Measurements from ENCODE around the gene MTRFR.
"Not testable (repeated sequence)": the region's sequence is repeated elsewhere in the genome, so short reads cannot be mapped to it uniquely, and the experiment has no call there.

The MTRFR gene

DNA sequence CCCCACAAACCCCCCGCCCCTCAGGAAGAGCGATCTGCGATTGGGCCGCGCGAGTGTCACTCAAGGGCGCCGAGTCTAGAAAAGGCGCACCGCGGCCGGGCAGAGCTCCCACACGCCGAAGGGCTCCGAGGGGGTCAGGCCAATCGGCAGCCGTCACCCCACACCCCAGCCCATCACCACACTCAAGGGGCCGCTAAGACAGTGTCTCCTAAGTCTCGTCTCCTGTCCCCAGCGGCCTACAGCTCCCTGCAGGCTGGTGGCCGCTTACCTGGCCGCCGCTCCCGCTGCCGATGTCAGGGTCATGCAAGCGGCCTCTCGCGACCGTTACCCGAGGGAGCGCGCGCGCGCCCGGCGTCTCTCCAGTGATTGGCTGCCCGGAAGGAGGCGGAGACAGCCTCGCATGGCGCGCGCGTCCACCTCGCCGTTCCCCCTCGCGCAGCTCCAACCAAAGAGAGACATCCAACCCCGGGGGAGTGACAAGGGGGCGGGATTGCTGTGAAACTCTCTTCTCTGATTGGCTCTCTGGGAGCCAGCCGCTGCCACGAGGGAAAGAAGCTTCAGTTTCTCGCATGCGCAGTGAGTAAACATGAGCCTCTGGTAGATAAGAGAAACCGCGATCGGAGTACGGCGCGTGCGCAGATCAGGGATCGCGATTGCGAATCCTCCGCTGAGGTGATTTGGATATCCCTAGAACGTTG lies at the start of gene MTRFR, which contains the start of gene MPHOSPH9:
MTRFR (plus strand) TSS at position 630 of the 698 bp plus-strand sequence. CDS start 20,239 bp downstream, outside the sequence.
MPHOSPH9 (minus strand) TSS at position 335 of the 698 bp plus-strand sequence. CDS start 2,777 bp downstream, outside the sequence.
- Histone ChIP-seq H3K9ac (peak within 1 kb of the TSS; percentile 85 to 91 (median 90)), H3K4me1 (peaks cover 79 to 85% (median 83%) of the 10 kb centered on the region in 10 experiments), H3K4me2 (peak within 1 kb of the TSS; percentile 95 to 100 (median 97)), H3K4me3 (peak within 1 kb of the TSS; percentile 79 to 97 (median 86)), H3K27ac (peak within 1 kb of the TSS; percentile 58 to 90 (median 88)), H3K36me3 (peaks cover 0 to 13% (median under 1%) of the 10 kb centered on the region in 11 experiments; a peak in 8 of 22 replicates), H3K27me3 (no peaks in the 10 kb centered on the region), H3K9me3 (replicated peaks in 1 of 11) (no peaks in the 10 kb centered on the region), H4K20me1 (peaks cover 3 to 26% (median 18%) of the 10 kb centered on the region in 11 experiments; a peak in 17 of 22 replicates)
- no peak for TF ChIP-seq Cebpa-rat (IDR thresholded peaks at IDR 0.05)

DNA sequence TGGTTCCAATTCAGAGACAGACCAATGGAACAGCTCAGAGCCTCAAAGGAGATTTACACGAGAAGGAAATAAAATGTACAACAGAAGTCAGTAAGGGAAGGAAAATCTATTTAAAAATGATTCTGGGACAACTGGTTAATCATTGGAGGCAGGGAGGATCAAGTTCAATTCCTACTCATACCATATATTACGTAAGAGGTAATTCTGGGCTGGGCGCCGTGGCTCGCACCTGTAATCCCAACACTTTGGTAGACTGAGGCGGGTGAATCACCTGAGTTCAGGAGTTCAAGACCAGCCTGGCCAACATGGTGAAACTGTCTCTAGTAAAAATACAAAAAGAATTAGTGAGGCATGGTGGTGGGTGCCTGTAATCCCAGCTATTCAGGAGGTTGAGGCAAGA lies 45.6 kb upstream of the MTRFR start:
- Histone ChIP-seq H3K9me3 (replicated peaks in 1 of 11) (no peaks in the 10 kb centered on the region), H3K27ac (no peak overlapping the region), H3K27me3 (no peaks in the 10 kb centered on the region), H3K4me2 (no peak overlapping the region), H4K20me1 (0 out of 22 replicates have a peak, but pooled peaks cover 0 to 6% (median 0%) of the 10 kb centered on the region in 11 experiments), H3K36me3 (peaks cover 75 to 100% (median 98%) of the 10 kb centered on the region in 11 experiments), H3K9ac (no peak overlapping the region), H3K4me1 (no peaks in the 10 kb centered on the region), H3K4me3 (no peak overlapping the region)
- 0 out of 22 replicates have a peak, but pooled peaks of 2 of the 11 experiments have one; percentile 6 to 11 for TF ChIP-seq Cebpa-rat (IDR thresholded peaks at IDR 0.05)

DNA sequence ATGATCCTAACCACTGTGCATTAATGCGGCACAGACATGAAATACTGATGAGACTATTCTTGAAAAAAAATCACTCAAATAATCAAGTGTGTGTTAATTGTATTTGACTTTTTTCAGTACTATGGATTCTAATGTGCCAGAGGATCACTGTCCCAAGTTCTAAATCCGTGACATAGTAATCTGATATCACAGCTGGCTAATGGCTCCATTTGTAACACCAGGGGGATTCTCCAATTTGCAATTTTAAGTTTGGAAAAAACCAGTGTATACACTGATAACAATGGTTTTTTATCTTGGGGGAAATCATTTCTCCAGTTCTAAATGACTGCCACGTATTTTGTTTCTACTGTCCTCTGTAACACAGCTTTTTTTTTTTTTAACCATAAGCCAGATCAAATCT lies 33.3 kb upstream of the MTRFR start:
- H3K36me3 ChIP-seq: peaks cover 51 to 100% (median 94%) of the 10 kb centered on the region in 11 experiments
- no peaks in the 10 kb centered on the region for H3K4me1 ChIP-seq
- no peak overlapping the region for H3K4me2 ChIP-seq
- no peak overlapping the region for H3K27ac ChIP-seq
- no peak overlapping the region for H3K4me3 ChIP-seq
- no peak for TF ChIP-seq Cebpa-rat (IDR thresholded peaks at IDR 0.05)
- no peaks in the 10 kb centered on the region for H3K9me3 ChIP-seq (replicated peaks in 1 of 11)
- H3K27me3 ChIP-seq: no peaks in the 10 kb centered on the region
- H3K9ac ChIP-seq: no peak overlapping the region
- H4K20me1 ChIP-seq: no peaks in the 10 kb centered on the region

DNA sequence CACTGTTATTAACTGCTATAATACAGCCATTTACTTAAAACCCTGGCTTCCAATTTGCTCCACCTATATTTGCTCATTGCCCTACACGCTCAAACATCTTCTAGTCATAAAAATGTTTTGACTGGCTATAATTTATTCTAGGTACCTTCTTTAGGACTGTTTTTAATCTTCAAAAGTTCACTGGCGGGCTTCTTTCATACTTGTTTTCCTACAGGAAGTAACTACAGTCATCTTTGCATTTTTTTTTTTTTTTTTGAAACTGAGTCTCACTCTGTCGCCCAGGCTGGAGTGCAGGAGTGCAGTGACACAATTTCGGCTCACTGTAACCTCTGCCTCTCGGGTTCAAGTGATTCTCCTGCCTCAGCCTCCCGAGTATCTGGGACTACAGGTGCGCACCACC lies 32.8 kb upstream of the MTRFR start:
- Histone ChIP-seq H3K4me2 (no peak overlapping the region), H3K27ac (no peak overlapping the region), H3K4me3 (no peak overlapping the region), H3K9me3 (replicated peaks in 1 of 11) (no peaks in the 10 kb centered on the region), H3K36me3 (peaks cover 56 to 100% (median 94%) of the 10 kb centered on the region in 11 experiments), H3K27me3 (no peaks in the 10 kb centered on the region), H4K20me1 (no peaks in the 10 kb centered on the region), H3K4me1 (no peaks in the 10 kb centered on the region), H3K9ac (no peak overlapping the region)
- no peak for TF ChIP-seq Cebpa-rat (IDR thresholded peaks at IDR 0.05)

DNA sequence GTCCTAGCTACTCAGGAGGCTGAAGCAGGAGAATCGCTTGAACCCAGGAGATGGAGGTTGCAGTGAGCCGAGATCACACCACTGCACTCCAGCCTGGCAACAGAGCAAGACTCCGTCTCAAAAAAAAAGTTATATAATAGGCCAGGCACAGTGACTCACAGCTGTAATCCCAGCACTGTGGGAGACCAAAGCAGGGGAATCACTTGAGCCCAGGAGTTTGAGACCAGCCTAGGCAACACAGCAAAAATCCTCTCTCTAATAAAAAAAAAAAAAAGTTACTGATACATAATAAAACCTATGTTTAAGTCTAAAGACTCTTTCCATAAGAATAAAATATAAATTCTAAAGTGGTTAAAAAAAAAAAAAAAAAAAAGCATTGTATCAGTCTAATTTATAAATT lies 26.4 kb upstream of the MTRFR start:
- not testable (repeated sequence) for H3K4me3 ChIP-seq; H3K4me1 ChIP-seq; H3K27me3 ChIP-seq; H3K27ac ChIP-seq; H3K9ac ChIP-seq; H3K9me3 ChIP-seq (replicated peaks in 1 of 11); H3K4me2 ChIP-seq; H4K20me1 ChIP-seq
- H3K36me3 ChIP-seq: peaks cover 87 to 100% (median 100%) of the 10 kb centered on the region in 11 experiments

DNA sequence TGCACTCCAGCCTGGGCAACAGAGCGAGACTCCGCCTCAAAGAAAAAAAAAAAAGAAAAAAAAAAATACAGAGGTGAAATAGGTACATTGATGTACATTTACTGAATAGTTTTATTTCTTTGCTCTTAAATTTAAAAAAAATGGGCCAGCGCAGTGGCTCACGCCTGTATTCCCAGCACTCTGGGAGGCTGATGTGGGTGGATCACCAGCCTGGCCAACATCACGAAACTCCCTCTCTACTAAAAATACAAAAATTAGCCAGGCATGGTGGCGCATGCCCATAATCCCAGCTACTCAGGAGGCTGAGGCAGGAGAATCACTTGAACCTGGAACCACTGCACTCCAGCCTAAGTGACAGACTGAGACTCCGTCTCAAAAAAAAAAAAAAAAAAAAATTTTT lies 25.4 kb upstream of the MTRFR start:
- H3K4me1 ChIP-seq; H3K4me3 ChIP-seq; H4K20me1 ChIP-seq; H3K27me3 ChIP-seq; H3K9ac ChIP-seq; H3K9me3 ChIP-seq (replicated peaks in 1 of 11); H3K27ac ChIP-seq; H3K4me2 ChIP-seq: not testable (repeated sequence)
- H3K36me3 ChIP-seq: peaks cover 83 to 100% (median 99%) of the 10 kb centered on the region in 11 experiments

DNA sequence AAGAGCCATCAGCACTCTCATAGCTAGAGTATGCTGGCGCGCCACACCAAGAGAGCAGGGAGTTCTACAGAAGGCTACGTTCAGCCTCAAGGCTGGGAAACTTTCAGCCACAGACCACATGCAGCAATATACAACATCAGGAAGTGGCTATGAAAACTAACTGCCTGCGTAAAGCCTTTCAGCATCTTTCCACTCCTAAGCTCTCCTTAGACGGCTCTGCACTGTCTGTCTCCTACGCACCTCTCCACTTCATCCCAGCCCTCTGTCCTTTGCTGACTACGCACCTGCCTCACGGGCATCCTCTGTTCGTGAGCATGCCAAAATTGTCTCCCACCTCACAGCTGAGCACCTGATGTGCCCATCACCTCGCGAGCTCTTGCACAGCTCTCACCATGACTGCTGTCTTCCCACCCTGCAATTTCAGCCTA lies 10.0 kb upstream of the MTRFR start:
- H3K36me3 ChIP-seq: peaks cover 38 to 95% (median 78%) of the 10 kb centered on the region in 11 experiments
- no peak for TF ChIP-seq Cebpa-rat (IDR thresholded peaks at IDR 0.05)
- no peaks in the 10 kb centered on the region for H3K9me3 ChIP-seq (replicated peaks in 1 of 11)
- H3K4me2 ChIP-seq: peak overlapping the region in 6 of 11 experiments; percentile 1 to 31 (median 26); a peak in 6 of 22 replicates
- H3K27ac ChIP-seq: 0 out of 22 replicates have a peak overlapping the region, but pooled peaks of 1 of the 11 experiments have one; percentile 1
- peaks cover 0 to 12% (median 4%) of the 10 kb centered on the region in 11 experiments; a peak in 5 of 22 replicates for H4K20me1 ChIP-seq
- no peak overlapping the region for H3K4me3 ChIP-seq
- peaks cover 5 to 29% (median 21%) of the 10 kb centered on the region in 10 experiments; a peak in 19 of 20 replicates for H3K4me1 ChIP-seq
- no peak overlapping the region for H3K9ac ChIP-seq
- no peaks in the 10 kb centered on the region for H3K27me3 ChIP-seq

DNA sequence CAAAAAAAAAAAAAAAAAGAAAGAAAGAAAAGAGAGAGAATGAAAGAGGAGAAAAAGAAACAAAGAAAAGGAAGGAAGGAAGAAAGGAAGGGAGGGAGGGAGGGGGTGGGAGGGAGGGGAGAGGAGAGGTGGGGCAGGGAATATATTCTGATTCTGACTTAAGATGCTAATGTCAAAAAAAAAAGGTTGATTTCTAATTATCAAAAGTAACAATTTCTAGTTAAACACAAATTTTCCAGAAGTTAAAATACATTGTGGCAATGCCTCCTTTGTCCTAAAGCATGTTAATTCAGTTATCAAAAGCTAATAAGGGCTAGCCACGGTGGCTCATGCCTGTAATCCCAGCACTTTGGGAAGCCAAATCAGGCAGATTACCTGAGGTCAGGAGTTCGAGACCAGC lies 7.8 kb upstream of the MTRFR start:
- peaks cover 26 to 51% (median 41%) of the 10 kb centered on the region in 10 experiments for H3K4me1 ChIP-seq
- H3K27me3 ChIP-seq: no peaks in the 10 kb centered on the region
- H3K36me3 ChIP-seq: peaks cover 21 to 80% (median 56%) of the 10 kb centered on the region in 11 experiments
- H3K9ac ChIP-seq: no peak overlapping the region
- H3K4me2 ChIP-seq: peak overlapping the region in 2 of 11 experiments; percentile 4 to 31; a peak in 2 of 22 replicates
- TF ChIP-seq Cebpa-rat (IDR thresholded peaks at IDR 0.05): no peak
- H3K27ac ChIP-seq: no peak overlapping the region
- H3K4me3 ChIP-seq: no peak overlapping the region
- peaks cover 0 to 12% (median 4%) of the 10 kb centered on the region in 11 experiments; a peak in 5 of 22 replicates for H4K20me1 ChIP-seq
- no peaks in the 10 kb centered on the region for H3K9me3 ChIP-seq (replicated peaks in 1 of 11)

DNA sequence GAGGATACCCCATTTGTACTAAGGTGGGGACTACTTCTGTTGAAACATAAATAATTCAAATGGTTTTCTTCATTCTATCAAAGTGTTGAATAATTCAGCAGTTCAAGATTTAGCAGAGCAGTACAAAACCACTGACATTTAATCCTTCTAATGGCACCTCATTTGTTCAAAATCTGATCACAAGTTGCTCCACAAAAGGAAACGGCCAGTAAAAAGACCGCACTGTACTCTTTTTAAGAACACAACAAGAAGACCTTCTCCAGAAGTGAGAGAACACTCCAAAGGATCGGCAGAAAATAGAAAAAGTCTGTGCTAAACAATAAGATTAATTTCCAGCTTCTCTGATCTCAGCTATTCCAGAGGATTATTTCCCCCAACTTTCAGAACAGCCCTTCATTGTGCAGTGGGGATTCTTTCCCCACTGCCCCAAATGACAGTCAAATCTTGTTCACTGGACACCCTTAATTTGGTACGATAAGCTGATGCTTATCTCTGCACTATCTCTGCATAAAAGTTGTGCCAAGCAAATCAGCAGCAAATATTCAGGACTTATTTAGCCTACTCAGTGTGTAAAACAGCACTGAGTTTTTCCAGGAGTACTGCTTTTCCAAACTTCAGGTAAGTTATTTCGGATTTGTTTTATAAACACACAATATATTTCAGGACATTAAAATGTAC lies 5.5 kb upstream of the MTRFR start:
- Histone ChIP-seq H3K9me3 (replicated peaks in 1 of 11) (no peaks in the 10 kb centered on the region), H3K4me3 (no peak overlapping the region), H3K4me1 (peaks cover 43 to 68% (median 58%) of the 10 kb centered on the region in 10 experiments), H3K27ac (no peak overlapping the region; a peak in 1 of 22 replicates), H3K36me3 (peaks cover 3 to 57% (median 34%) of the 10 kb centered on the region in 11 experiments; a peak in 20 of 22 replicates), H3K4me2 (peak overlapping the region in 7 of 11 experiments; percentile 10 to 98 (median 44); a peak in 10 of 22 replicates), H3K9ac (peak overlapping the region in 2 of 11 experiments; percentile 6 to 38; a peak in 1 of 22 replicates), H4K20me1 (peaks cover 0 to 11% (median 4%) of the 10 kb centered on the region in 11 experiments; a peak in 4 of 22 replicates), H3K27me3 (no peaks in the 10 kb centered on the region)
- no peak for TF ChIP-seq Cebpa-rat (IDR thresholded peaks at IDR 0.05)
